Left cardiac atrium (tissue), 4 donors: ENCODE measurements around the gene DLGAP1. TPM values are rescaled to one million over a fixed set of nuclear protein-coding genes. Genes with fewer than 3 reads are reported as not detected.
"Not testable (repeated sequence)": the region's sequence is repeated elsewhere in the genome, so short reads cannot be mapped to it uniquely, and the experiment has no call there.

ENCODE experiments used
- ATAC-seq, 2 donors: fragments of 200-7000 bp; cut with Tn5 transposase; one replicate each; pipeline ENCODE4 v1.9.1; 2020; ENCODE audit warnings: mild to moderate bottlenecking in 2 of 2, moderate library complexity in 2 of 2
- DNase-seq: peaks from one replicate; pipeline ENCODE4 v3.0.0-alpha.2; 2020
- intact Hi-C, 2 donors: fragments of 100-400 bp; cut with DNase I; formaldehyde crosslinking; loops; one replicate each; pipeline versions ENCODE4 v1.14.1 to v1.15.1; 2022 to 2023
- total RNA-seq, 2 donors: library from RNA; stranded (reverse); fragmentation: NEBNext Ultra II Directional; extraction: Animal tissue kit (Norgen Biotek cat#: 25700); gene quantifications; one replicate each; pipeline ENCODE4 v1.2.1, GENCODE V29; 2021
- donor health status: DM: no; HTN: yes; CAD: no.
- donor health status: DM: no; HTN: yes; CAD: no; lungs with severe emphysema.
- donor health status: DM: yes; HTN: yes; CAD: no.
- donor health status: Dilated cardiomyopathy.

DLGAP1 gene
- total RNA-seq, 2 donors from 2014 or later: 0.29 to 0.47 TPM

DNA sequence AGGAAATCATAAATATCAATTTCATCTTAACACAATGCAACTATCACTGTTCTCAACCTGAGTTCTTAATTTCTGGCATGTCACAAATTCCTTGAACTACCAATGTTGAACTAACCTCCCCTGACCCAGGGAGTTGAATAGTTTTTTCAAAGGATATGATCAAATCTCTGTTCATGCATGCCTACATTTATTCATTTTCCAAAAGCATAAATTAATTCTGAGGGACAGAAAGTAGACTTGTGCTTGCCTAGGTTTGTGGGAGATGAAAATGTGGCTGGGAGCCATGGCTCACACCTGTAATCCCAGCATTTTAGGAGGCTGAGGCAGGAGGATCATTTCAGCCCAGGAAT, 829.4 kb downstream of the DLGAP1 start:
- DNase-seq (no peak), ATAC-seq (no peak)
- intact Hi-C loops: no loop called here

DNA sequence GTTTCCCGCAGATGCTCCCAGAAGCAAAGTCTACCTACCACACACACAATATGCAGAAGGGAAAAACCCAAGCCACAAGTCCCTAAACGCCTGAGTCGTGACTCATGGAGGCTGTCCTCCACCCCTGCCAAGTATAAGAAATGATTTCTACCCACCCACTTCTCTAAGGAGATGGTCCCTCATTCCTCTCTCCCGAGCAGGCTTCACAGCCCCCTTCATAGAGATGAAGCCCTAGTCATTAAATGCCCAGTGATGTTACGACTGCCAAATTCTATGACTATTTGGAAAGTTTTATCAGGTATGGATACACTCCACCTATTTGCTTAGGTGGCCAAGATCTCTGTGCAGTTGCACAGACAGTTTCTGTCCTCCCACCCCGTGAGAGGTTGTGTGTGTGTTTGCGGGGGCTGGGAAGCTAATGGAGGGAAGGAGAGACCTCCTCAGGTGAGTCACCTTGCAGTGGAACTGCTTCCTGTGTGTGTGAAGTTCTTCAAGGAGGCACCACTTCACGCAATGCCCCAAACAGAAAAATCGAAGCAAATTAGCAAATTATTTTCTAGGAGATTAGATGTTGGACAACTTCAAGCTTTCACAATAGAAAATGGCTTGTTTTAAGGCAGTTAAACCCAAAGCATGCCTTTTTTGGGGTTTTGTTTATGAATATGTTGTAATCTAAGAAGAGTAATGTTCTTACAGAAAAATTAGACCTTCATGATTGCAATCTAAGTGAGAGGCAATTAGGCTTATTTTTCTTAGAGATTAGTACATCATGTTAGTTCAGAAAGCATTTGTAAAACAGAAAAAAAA, 830.0 kb downstream of the DLGAP1 start:
- intact Hi-C loops: no loop called here
- ATAC-seq (peak in 1 of 2 donors; percentile 72), DNase-seq (no peak)

DNA sequence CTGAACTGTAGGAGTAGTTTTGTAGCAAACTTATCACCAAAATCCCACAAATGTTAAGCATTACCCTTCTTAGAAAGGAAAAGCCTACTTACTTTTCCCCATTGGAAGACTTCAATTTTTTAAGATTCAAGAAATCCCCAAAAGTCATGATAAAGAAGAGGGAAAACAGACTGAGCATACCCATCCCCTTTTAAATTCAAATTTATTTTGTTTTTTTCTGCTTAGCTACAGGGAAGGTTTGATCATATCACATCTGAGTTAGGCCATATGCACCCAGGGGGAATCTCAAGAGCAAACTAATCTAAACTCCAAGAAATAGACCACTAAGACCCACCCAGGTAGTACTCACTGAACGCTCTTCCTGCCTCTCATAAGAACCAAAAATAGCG, 830.6 kb downstream of the DLGAP1 start:
- DNase-seq: no peak
- intact Hi-C loops: no loop called here
- ATAC-seq: no peak

DNA sequence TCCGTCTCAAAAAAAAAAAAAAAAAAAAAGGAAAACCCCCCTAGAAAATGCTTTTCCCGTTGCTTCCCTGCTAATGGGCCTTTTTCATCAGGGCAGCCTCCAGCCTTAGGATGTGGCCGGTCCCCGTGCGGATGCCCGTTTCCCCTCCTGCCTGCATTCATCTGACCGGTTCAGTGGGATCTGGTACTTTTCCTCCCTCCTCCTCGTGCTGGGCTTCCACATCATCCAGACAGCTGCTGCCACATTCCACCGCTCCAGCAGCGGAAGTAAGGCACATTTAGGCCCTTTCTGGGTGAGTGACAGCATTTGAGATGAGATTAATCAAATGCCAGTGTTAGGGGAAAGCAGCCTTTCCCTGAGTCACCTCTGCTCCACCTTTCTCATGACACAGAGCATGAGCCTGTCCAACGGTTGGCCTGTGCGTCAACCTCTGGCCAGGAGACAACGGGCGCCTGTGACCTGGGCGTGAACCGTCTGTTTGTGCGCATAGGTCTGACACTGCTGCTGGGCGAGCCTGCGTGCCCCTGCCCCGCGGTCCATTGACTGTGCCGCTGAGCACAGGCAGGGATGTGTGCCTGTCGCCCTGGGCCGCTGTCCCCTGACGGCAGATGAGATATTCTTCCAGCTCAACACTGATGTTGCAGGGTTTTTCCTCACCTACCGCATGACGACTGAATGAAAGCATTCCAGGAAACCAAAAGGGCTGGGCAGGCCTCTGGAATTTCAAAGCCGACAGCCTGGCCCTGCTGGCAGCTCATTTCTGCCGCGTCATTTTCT, 831.1 kb downstream of the DLGAP1 start:
- DNase-seq: peak; percentile 85
- ATAC-seq: peak; percentile 68 to 86
- intact Hi-C loops: no loop called here

DNA sequence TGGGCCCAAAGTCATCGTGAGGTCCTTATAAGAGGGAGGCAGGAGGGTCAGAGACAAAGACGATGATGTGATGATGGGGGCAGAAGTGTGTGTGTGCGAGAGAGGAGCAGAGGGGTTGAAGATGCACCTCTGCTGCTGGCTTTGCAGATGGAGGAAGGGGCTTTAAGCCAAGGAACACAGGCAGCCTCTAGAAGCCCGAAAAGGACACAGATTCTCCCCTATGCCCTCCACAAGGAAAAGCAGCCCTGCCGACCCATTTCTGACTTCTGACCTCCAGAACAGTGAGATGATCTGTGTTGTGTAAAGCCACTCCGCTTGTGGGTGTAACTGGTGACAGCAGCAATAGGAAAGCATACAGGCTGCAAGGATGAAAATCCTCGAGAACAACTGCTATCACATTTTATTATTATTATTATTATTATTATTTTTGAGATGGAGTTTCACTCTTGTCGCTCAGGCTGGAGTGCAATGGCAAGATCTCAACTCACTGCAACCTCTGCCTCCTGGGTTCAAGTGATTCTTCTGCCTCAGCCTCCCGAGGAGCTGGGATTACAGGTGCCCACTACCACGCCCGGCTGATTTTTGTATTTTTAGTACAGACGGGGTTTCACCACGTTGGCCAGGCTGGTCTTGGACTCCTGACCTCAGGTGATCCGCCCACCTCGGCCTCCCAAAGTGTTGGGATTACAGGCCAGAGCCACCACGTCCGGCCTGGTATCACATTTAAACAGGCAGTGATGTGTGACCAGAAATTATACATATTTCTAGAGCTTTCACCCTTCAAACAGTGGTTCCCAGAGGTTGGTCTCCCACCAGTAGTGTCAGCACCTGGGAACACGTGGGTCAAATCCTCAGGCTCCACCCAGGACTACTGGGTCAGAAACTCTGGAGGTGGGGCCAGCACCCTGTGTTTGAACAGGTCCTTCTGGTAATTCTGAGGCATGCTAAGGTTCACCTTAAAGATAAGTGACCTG, 834.7 kb downstream of the DLGAP1 start:
- DNase-seq (no peak), ATAC-seq (no peak)
- intact Hi-C loops: no loop called here

DNA sequence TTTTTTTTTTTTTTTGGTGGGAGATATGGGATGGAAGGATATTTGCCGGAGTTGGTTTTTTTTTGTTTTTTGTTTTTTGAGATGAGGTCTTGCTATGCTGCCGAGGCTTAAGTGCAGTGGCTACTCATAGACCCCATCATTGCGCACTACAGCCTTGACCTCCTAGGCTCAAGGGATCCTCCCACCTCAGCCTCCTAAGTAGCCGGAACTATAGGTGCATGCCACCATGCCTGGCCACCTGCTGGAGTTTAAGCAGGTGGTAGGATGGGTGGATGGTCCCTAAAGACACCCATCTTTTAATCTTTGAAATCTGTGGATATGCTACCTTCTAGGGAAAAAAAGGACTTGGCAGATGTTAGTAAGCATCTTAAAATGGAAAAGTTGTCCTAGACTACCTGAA, 835.4 kb downstream of the DLGAP1 start:
- intact Hi-C loops: no loop called here
- DNase-seq (no peak), ATAC-seq (no peak)

DNA sequence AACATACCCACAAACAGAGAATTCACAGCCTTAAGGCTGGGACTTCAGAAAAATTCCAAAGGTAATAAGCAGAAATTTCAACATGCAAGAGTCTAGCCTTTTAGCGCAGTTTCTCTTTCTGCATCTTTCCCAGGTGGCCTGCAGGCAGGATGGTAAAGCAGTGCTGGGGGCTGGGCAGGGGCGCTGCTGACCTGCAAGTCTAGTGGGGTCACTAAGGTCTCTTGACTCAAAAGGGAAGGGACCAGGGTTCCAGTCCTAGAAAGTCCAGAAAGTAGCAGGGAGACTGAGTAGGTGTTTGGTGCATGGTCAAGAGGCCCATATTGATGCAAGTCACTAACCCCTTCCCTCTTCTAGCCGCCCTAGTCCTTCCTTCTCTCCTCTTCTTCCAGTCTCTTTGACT, 835.9 kb downstream of the DLGAP1 start:
- intact Hi-C loops: no loop called here

DNA sequence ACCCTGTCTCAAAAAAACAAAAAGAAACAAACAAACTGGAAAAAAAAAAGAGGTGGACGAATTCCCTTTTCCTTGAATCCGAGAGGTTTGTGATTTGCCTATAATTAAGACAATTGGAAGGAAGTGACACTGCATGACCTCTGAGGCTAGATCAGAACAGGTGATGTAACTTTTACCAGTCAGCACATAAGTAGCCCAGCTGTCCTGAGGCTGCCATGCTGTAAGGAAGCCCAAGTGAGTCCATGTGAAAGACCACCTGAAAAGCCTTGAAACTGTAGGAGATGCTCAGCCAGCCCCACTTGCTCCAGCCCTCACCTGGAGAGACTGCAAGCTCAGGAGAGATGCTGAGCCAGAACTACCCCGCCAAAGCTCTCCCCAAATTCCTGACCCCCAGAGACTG, 838.4 kb downstream of the DLGAP1 start:
- DNase-seq (no peak), ATAC-seq (no peak)
- intact Hi-C loops: no loop called here

More for the DNA sequence above, 835.9 kb downstream of the DLGAP1 start:
- DNase-seq: no peak
- no peak for ATAC-seq

DNA sequence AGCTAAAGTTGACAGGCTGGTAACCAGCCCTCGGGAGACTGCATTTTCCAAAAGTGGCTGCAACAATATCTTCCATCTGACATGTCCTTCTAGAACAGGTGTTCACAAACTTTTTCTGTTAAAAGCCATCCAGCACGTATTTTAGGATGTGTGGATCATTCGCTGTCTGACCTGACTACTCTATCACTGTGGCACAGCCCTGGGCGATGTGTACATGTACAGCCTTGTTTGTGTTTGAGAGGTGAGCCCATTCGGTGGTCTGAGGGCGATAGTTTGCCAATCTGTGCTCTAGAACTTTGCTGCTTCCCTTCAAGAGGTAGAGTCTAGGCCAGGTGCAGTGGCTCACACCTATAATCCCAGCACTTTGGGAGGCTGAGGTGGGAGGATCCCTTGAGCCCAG, 839.0 kb downstream of the DLGAP1 start:
- ATAC-seq (no peak), DNase-seq (no peak)
- intact Hi-C loops: no loop called here

DNA sequence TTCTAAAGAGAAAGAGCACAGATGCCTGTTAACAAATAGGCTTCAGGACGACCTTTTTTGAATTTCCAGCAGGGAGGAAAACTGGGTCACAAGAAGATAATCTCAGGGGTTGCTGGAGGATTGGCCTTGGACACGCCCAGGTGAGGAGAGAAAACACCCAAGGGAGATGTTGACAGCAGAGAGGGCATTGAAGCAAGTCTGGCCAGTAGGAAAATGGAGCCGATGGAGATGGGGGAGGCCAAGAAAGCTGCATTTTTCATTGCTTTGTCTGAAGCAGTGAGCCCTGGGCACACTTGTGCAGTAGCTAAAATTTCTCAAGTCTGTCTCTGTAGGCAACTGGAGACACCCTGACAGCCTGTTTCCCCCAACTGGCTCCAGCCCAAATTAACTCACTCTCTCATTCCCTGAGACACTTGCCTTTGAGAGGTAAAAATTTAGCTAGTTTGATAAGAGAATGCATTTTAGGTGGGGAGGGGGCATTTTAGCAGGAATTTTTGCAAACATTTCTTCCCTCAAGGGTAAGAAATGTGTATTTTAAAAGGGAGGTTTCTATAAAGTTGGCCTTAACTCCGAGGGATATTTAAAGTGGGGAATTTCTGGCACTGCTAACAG, 839.6 kb downstream of the DLGAP1 start:
- ATAC-seq (no peak), DNase-seq (no peak)
- intact Hi-C loops: no loop called here

DNA sequence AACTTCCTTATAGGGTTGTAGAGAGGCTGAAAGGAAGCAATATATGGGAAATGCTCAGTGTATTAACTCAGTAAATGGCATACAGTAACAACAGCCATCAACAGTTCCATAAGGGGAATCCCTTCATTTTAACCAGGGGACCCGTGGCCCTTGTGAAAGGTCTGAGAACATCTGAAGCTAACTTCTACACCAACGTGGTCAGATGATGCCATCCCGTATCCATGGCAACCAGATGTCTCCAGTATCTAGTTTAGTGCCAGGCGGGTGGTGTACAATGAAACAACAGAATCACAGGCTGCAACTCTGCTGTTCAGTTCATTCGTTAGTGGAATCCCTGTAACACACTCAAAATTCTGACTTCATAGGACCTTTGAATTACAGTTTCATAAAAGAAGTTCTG, 842.8 kb downstream of the DLGAP1 start:
- DNase-seq: no peak
- ATAC-seq: no peak
- intact Hi-C loops: no loop called here

DNA sequence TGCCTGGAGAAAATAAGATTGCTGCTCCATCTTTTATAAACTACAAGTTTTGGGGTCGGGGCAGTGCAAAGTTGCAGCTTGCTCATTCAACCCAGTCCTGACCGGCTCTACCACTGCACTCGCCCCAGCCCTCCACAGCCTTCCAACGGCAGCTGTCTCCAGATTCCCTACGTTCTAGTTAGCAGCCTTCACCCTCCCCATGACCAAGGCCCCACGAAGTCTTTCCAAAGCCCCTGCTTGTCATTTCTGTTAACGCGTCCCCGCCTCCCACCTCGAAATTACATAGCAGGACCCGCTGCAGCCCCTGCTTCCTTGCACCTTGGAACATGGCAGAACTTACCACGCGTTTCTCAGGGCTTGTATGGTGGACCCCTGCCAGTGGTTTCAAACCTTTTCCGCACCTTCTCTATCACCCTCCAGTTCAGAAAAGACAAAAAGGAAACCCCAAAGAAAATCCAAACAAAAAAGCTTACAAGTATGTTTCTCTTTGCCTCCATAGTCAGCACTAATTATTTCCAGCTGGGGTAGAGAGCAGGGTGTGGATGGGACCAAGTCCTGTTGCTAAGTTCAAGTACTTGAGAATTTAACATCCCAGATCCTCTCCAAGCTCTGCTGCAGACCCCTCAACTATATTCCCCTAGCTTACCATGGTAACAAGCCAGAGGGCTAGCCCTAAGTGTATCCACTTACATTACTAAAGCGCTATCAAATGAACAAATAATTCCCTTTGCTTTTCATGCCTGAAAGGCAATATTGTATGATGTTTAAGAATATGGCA, 843.6 kb downstream of the DLGAP1 start:
- ATAC-seq (no peak), DNase-seq (no peak)
- intact Hi-C loops: no loop called here

DNA sequence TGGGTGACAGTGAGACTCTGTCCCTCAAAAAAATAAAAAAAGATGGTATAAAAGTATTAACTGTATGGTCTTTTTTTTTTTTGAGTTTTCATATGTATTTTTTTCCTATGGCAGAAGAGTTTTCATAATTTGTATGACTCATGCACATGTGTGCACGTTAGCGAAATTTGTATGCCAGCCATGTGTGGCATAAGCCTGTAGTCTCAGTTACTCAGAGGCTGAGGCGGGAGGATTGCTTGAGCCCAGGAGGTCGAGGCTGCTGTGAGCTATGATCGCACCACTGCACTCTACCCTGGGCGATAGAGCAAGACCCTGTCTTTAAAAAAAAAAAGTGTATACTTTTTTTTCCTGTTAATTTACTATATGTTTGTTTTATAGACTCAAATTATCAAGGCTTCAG, 844.3 kb downstream of the DLGAP1 start:
- no peak for DNase-seq
- ATAC-seq: no peak
- intact Hi-C loops: no loop called here

DNA sequence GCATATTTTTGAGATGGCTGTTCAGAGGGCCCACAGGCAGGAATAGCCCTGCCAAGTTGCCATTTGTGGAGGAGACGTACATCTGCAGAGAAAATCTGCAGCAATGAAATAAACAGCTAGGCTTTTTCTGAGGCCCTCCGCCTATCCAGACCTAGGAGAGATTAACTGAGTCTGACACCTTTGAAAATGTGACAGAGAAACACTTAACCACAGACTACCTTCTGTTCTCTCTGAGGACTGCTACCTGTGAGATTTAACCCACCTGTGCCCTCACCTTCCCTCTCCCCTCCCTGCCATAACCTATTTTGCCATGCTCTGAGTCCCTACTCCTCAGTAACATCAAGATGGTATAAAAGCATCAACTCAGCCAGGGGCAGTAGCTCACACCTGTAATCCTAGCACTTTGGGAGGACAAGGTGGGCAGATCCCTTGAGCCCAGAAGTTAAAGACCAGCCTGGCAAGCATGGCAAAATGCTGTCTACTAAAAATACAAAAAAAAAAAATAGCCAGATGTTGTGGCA, 844.9 kb downstream of the DLGAP1 start:
- DNase-seq (no peak), ATAC-seq (no peak)
- intact Hi-C loops: no loop called here

DNA sequence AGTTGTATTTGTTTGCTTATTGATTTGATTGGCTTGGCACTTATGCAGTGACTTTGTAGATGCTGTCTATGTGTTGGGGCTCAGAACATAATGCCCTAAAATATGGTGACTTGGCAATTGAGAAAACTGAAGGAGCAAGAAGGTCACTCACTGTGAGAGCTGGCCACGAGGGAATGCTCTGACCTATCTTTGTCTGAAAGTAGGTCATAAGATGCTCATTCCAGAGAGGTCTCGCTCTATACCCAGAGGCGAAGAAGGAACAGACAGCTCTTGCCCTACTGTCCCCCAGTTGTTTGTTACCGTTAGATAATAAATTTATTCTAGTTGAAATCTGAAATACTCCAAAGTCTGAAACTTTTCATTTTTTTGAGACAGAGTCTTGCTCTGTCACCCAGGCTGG, 846.6 kb downstream of the DLGAP1 start:
- ATAC-seq: no peak
- DNase-seq: no peak
- intact Hi-C loops: no loop called here

DNA sequence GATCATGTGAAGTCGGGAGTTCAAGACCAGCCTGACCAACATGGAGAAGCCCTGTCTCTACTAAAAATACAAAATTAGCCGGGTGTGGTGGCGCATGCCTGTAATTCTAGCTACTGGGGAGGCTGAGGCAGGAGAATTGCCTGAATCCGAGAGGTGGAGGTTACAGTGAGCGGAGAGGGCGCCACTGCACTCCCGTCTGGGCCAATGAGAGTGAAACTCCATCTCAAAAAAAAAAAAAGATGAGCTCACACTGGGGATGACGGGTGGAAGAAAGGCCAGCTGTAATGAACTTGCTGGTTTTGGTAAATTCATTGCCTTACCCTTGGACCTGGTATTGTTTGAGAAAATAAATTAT, 847.0 kb downstream of the DLGAP1 start:
- ATAC-seq, DNase-seq, intact Hi-C loops: not testable (repeated sequence)

DNA sequence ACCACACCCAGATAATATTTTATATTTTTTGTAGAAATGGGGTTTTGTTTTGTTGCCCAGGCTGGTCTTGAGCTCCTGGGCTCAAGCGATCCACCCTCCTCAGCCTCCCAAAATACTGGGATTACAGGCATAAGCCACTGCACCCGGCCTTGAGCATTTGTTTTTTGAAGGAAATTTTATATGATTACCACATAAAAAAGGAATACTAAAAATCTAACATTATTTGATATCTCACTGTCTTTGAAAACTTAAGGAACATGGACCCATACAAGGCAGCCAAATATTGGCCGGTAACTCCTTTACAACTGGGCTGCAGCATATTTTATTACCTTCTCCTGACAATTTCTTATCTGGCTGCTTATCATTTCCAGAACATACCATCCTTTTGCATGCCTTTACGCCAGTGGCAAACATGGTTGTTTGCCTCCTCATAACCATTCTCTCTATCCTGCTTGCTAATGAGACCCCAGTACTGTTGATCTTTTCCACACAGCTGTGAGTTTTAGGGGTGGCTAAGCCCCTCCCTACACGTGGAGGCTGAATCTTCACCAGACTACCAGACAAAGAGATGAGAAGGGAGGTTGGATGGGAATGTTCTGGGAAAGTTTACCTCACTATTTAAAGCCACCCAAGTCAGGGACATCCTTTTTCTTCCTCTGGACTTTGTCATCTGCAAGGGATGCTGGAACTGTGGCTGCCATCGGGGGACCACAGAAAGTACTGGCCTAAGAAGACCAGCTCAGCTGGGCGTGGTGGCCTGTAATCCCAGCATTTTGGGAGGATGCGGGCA, 847.6 kb downstream of the DLGAP1 start:
- no peak for DNase-seq

DNA sequence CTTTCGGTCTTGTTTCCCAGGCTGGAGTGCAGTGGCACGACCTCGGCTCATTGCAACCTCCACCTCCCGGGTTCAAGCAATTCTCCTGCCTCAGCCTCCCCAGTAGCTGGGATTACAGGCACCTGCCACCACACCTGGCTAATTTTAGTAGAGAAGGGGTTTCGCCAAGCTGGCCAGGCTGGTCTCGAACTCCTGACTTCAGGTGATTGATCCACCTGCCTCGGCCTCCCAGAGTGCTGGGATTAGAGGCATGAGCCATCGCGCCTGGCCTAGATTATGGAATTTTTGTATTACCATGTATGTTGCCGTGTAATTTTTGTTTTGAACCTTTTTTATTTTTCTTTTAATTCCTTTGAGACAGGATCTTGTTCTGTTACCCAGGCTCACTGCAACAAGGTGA, 848.2 kb downstream of the DLGAP1 start:
- DNase-seq, ATAC-seq, intact Hi-C loops: not testable (repeated sequence)

More for the DNA sequence above, 847.6 kb downstream of the DLGAP1 start:
- intact Hi-C loops: no loop called here
- no peak for ATAC-seq
